H9 (cell line): ENCODE data around the gene WDR27. TPM values are rescaled to one million over a fixed set of nuclear protein-coding genes. Genes with fewer than 3 reads are reported as not detected.

Experiments used
- DNase-seq: peaks from one replicate; pipeline ENCODE4 v3.0.0-alpha.2; 2017
- H2AFZ ChIP-seq: one replicate; pipeline ENCODE4 v1.6.1; 2013; ENCODE audit warnings: mild to moderate bottlenecking, low read length, control low read depth, moderate library complexity
- H2AK5ac ChIP-seq: 2 replicates; pipeline ENCODE4 v1.6.1; 2013; ENCODE audit warnings: low read length, control low read depth, mixed read lengths; ENCODE audit not compliant: insufficient read length
- H2BK120ac ChIP-seq: one replicate; pipeline ENCODE4 v1.6.1; 2013; ENCODE audit warnings: low read depth, mild to moderate bottlenecking, low read length, control low read depth, inconsistent platforms; ENCODE audit not compliant: poor library complexity, severe bottlenecking
- H2BK12ac ChIP-seq: 2 replicates; pipeline ENCODE4 v1.6.1; 2013; ENCODE audit warnings: low read length, control low read depth, mixed read lengths, low read depth; ENCODE audit not compliant: insufficient read length
- H2BK15ac ChIP-seq: 2 replicates; pipeline ENCODE4 v1.6.1; 2013; ENCODE audit warnings: low read depth, low read length, control low read depth
- H2BK20ac ChIP-seq: one replicate; pipeline ENCODE4 v1.6.1; 2013; ENCODE audit warnings: low read depth, mild to moderate bottlenecking, low read length, control low read depth, inconsistent platforms; ENCODE audit not compliant: poor library complexity, severe bottlenecking
- H2BK5ac ChIP-seq: 2 replicates; pipeline ENCODE4 v1.6.1; 2013; ENCODE audit warnings: low read length, control low read depth, mixed read lengths; ENCODE audit not compliant: insufficient read length
- H3K14ac ChIP-seq: 2 replicates; pipeline ENCODE4 v1.6.1; 2013; ENCODE audit warnings: low read length, control low read depth; ENCODE audit not compliant: insufficient read depth
- H3K18ac ChIP-seq: 2 replicates; pipeline ENCODE4 v1.6.1; 2013; ENCODE audit warnings: low read depth, mild to moderate bottlenecking, mixed read lengths, low read length, control low read depth; ENCODE audit not compliant: insufficient read length
- H3K23ac ChIP-seq: 2 replicates; pipeline ENCODE4 v1.6.1; 2013; ENCODE audit warnings: low read length, control low read depth, mixed read lengths, low read depth; ENCODE audit not compliant: insufficient read length
- H3K23me2 ChIP-seq: 2 replicates; pipeline ENCODE4 v1.6.1; 2013; ENCODE audit warnings: low read depth, mild to moderate bottlenecking, mixed read lengths, low read length, control low read depth; ENCODE audit not compliant: insufficient read length, poor library complexity, severe bottlenecking
- H3K27ac ChIP-seq: 2 replicates; pipeline ENCODE4 v1.5.1; 2013; ENCODE audit warnings: low read length, control low read depth, mixed read lengths, low read depth; ENCODE audit not compliant: insufficient read length
- H3K27me3 ChIP-seq: 2 replicates; pipeline ENCODE4 v1.6.1; 2013; ENCODE audit warnings: low read length, control low read depth, inconsistent platforms; ENCODE audit not compliant: insufficient read depth
- H3K4ac ChIP-seq: 2 replicates; pipeline ENCODE4 v1.6.1; 2013; ENCODE audit warnings: low read depth, mild to moderate bottlenecking, control low read depth, inconsistent platforms, low read length, moderate library complexity
- H3K4me1 ChIP-seq: 2 replicates; pipeline ENCODE4 v1.6.1; 2013; ENCODE audit warnings: low read length, control low read depth, inconsistent platforms; ENCODE audit not compliant: insufficient read depth
- H3K4me2 ChIP-seq: 2 replicates; pipeline ENCODE4 v1.6.1; 2013; ENCODE audit warnings: low read length, control low read depth, mixed read lengths; ENCODE audit not compliant: insufficient read length, insufficient read depth
- H3K56ac ChIP-seq: 2 replicates; pipeline ENCODE4 v1.6.1; 2013; ENCODE audit warnings: low read depth, mild to moderate bottlenecking, mixed read lengths, low read length, control low read depth; ENCODE audit not compliant: insufficient read length
- H3K79me1 ChIP-seq: 2 replicates; pipeline ENCODE4 v1.6.1; 2013; ENCODE audit warnings: low read depth, mild to moderate bottlenecking, moderate library complexity, low read length, control low read depth, inconsistent platforms; ENCODE audit not compliant: insufficient read depth, poor library complexity, severe bottlenecking
- H3K79me2 ChIP-seq: 2 replicates; pipeline ENCODE4 v1.6.1; 2013; ENCODE audit warnings: low read length, control low read depth, inconsistent platforms; ENCODE audit not compliant: insufficient read depth
- H3K9ac ChIP-seq: 2 replicates; pipeline ENCODE4 v1.6.1; 2013; ENCODE audit warnings: low read length, control low read depth, mixed read lengths; ENCODE audit not compliant: insufficient read length; ENCODE audit errors: extremely low read depth
- H3K9me3 ChIP-seq: one replicate; pipeline ENCODE4 v1.6.1; 2013; ENCODE audit warnings: low read depth, low read length, inconsistent platforms; ENCODE audit not compliant: control insufficient read depth
- H3T11ph ChIP-seq: one replicate; pipeline ENCODE4 v1.6.1; 2013; ENCODE audit warnings: mild to moderate bottlenecking, low read length, control low read depth, inconsistent platforms
- H4K20me1 ChIP-seq: one replicate; pipeline ENCODE4 v1.6.1; 2013; ENCODE audit not compliant: control insufficient read depth, insufficient read length, insufficient read depth
- H4K5ac ChIP-seq: 2 replicates; pipeline ENCODE4 v1.6.1; 2013; ENCODE audit warnings: low read depth, mild to moderate bottlenecking, mixed read lengths, low read length, control low read depth; ENCODE audit not compliant: insufficient read length
- H4K8ac ChIP-seq: replicated peaks from 2 replicates; pipeline ENCODE4 v1.6.1; 2013; ENCODE audit warnings: low read length, control low read depth, mixed read lengths, low read depth; ENCODE audit not compliant: insufficient read length
- H4K91ac ChIP-seq: 2 replicates; pipeline ENCODE4 v1.6.1; 2013; ENCODE audit warnings: low read depth, mild to moderate bottlenecking, moderate library complexity, mixed read lengths, low read length, control low read depth; ENCODE audit not compliant: insufficient read length
- H3K27ac Mint-ChIP-seq, 3 experiments: 2 replicates in 2 of 3; 3 replicates in 1 of 3; pipeline ENCODE4 v1.8.0; 2020 to 2021; ENCODE audit warnings: mixed read lengths in 3 of 3, mild to moderate bottlenecking in 1 of 3, moderate library complexity in 1 of 3
- H3K27me3 Mint-ChIP-seq: 2 replicates; pipeline ENCODE4 v1.8.0; 2021; ENCODE audit warnings: low read depth, mild to moderate bottlenecking, moderate library complexity, mixed read lengths
- H3K36me3 Mint-ChIP-seq, 3 experiments: 2 replicates in 2 of 3; 3 replicates in 1 of 3; pipeline ENCODE4 v1.8.0; 2020 to 2021; ENCODE audit warnings: low read depth in 3 of 3, mixed read lengths in 3 of 3; ENCODE audit not compliant: insufficient read depth in 1 of 3
- H3K4me1 Mint-ChIP-seq, 2 experiments: 2 replicates each; pipeline ENCODE4 v1.8.0; 2020; ENCODE audit warnings: mixed read lengths in 2 of 2
- H3K4me3 Mint-ChIP-seq, 2 experiments: 2 replicates in 1 of 2; 3 replicates in 1 of 2; pipeline ENCODE4 v1.8.0; 2020 to 2021; ENCODE audit warnings: mild to moderate bottlenecking in 2 of 2, mixed read lengths in 2 of 2, moderate library complexity in 1 of 2
- H3K9me3 Mint-ChIP-seq, 2 experiments: 2 replicates in 1 of 2; 3 replicates in 1 of 2; pipeline ENCODE4 v1.8.0; 2020; ENCODE audit warnings: mild to moderate bottlenecking in 2 of 2, mixed read lengths in 2 of 2, moderate library complexity in 1 of 2
- CTCF ChIP-seq: fragments of 200-600 bp; sonication (generic); conservative IDR thresholded peaks from 3 replicates; pipeline ENCODE4 v1.8.0; 2021; ENCODE audit warnings: antibody characterized with exemption, mild to moderate bottlenecking
- total RNA-seq: library from RNA; stranded (reverse); gene quantifications from 2 replicates; pipeline ENCODE4 v1.2.1, GENCODE V29; 2021

Gene WDR27
- total RNA-seq, 1 experiment from 2014 or later: 48.7 TPM

GRCh38 chr6:169726963-169727362 lies 25.1 kb upstream of the WDR27 start:
- no peak for DNase-seq
- no peaks in the 10 kb centered on the region for H3K79me1 ChIP-seq
- H3K14ac ChIP-seq: no peak overlapping the region
- no peaks in the 10 kb centered on the region; the same call in 1 of the 2 replicates for H3K4me1 ChIP-seq
- Mint-ChIP-seq H3K4me3 (no peak overlapping the region), H3K27me3 (peaks cover 4% of the 10 kb centered on the region), H3K9me3 (no peaks in the 10 kb centered on the region; a peak in 2 of 5 replicates), H3K36me3 (peaks cover 0 to 6% (median 0%) of the 10 kb centered on the region in 3 experiments; a peak in 1 of 7 replicates), H3K27ac (no peak overlapping the region), H3K4me1 (peaks cover 19 to 21% of the 10 kb centered on the region in 2 experiments)
- no peak overlapping the region for H3T11ph ChIP-seq
- H4K91ac ChIP-seq: no peak overlapping the region
- no peaks in the 10 kb centered on the region for H4K20me1 ChIP-seq
- no peak overlapping the region for H3K4ac ChIP-seq
- H2BK120ac ChIP-seq: no peak overlapping the region
- no peaks in the 10 kb centered on the region for H3K27me3 ChIP-seq
- H3K23me2 ChIP-seq: peaks cover 18% of the 10 kb centered on the region
- no peaks in the 10 kb centered on the region for H3K9me3 ChIP-seq
- no peak overlapping the region for H4K8ac ChIP-seq
- H3K79me2 ChIP-seq: peaks cover 2% of the 10 kb centered on the region; the same call in 1 of the 2 replicates
- no peak overlapping the region for H2BK20ac ChIP-seq
- TF ChIP-seq CTCF: no peak
- no peak overlapping the region for H4K5ac ChIP-seq
- H3K23ac ChIP-seq: no peak overlapping the region
- no peak overlapping the region for H3K27ac ChIP-seq
- no peak overlapping the region for H2AFZ ChIP-seq
- no peak overlapping the region for H3K56ac ChIP-seq
- H3K9ac ChIP-seq: no peak overlapping the region
- no peak overlapping the region for H3K4me2 ChIP-seq
- H2BK5ac ChIP-seq: no peak overlapping the region
- no peak overlapping the region for H2BK15ac ChIP-seq
- no peak overlapping the region for H2BK12ac ChIP-seq
- no peak overlapping the region for H3K18ac ChIP-seq
- H2AK5ac ChIP-seq: no peak overlapping the region
